Endothelial cell of umbilical vein (primary cell): ENCODE data around the gene NTMT1. TPM values are rescaled to one million over a fixed set of nuclear protein-coding genes. Genes with fewer than 3 reads are reported as not detected.

Experiments
- BruUV-seq: library from RNA; stranded (reverse); fragments of 400-500 nt; replicated peaks from 2 replicates; lab custom pipeline; 2021; lab: Mats Ljungman, UMichigan
- CTCF ChIA-PET: fragments of 300-600, 350-600 bp; sonication (Branson Sonifier 250); formaldehyde crosslinking; loops from one replicate; lab custom pipeline; 2021; ENCODE audit warnings: antibody characterized with exemption, inconsistent platforms; lab: Charles Lee
- POLR2A ChIA-PET: fragments of 300-600, 350-600 bp; sonication (Branson Sonifier 250); formaldehyde crosslinking; loops from one replicate; lab custom pipeline; 2021; ENCODE audit warnings: antibody characterized with exemption, inconsistent platforms; lab: Charles Lee
- DNase-seq: peaks from one replicate; pipeline ENCODE4 v3.0.0-alpha.2; 2011; ENCODE audit warnings: low read depth, low spot score
- FAIRE-seq: peaks from 2 replicates; lab custom pipeline; 2011; peaks lifted over from hg19 to GRCh38; lab: Jason Lieb, UNC
- H2AFZ ChIP-seq: 2 replicates; pipeline ENCODE4 v1.6.0; 2012; ENCODE audit warnings: low read depth, low read length, control low read depth, inconsistent platforms
- H3K27ac ChIP-seq: 2 replicates; pipeline ENCODE4 v1.5.1; 2011; ENCODE audit warnings: low read depth, mild to moderate bottlenecking, control low read depth, low read length, moderate library complexity; ENCODE audit not compliant: insufficient read depth
- H3K27me3 ChIP-seq, 2 experiments: 2 replicates each; pipeline versions ENCODE4 v1.6.0 to v1.6.1; 2011; ENCODE audit warnings: low read length in 2 of 2, mixed read lengths in 1 of 2; ENCODE audit not compliant: control insufficient read depth in 2 of 2, insufficient read depth in 2 of 2
- H3K36me3 ChIP-seq, 2 experiments: 2 replicates in 1 of 2; 3 replicates in 1 of 2; pipeline ENCODE4 v1.5.1; 2011; ENCODE audit warnings: low read length in 2 of 2, mild to moderate bottlenecking in 1 of 2, moderate library complexity in 1 of 2; ENCODE audit not compliant: control insufficient read depth in 2 of 2, insufficient read depth in 2 of 2; ENCODE audit errors: extremely low read depth in 1 of 2
- H3K4me1 ChIP-seq: 3 replicates; pipeline ENCODE4 v1.5.1; 2011; ENCODE audit warnings: mild to moderate bottlenecking, low read length; ENCODE audit not compliant: control insufficient read depth, insufficient read depth; ENCODE audit errors: extremely low read depth
- H3K4me2 ChIP-seq: 2 replicates; pipeline ENCODE4 v1.6.1; 2011; ENCODE audit warnings: low read length, control low read depth, mixed read lengths; ENCODE audit not compliant: insufficient read depth
- H3K4me3 ChIP-seq, 3 experiments: fragments of 200-600 bp in 1 of 3; sonication (generic), shearing (Covaris generic) in 1 of 3; replicated peaks in 1 of 3; 2 replicates each; pipeline ENCODE4 v1.5.1; 2011 to 2016; ENCODE audit warnings: control low read depth in 3 of 3, low read length in 3 of 3, mild to moderate bottlenecking in 2 of 3, inconsistent platforms in 1 of 3, low read depth in 1 of 3, moderate library complexity in 1 of 3; ENCODE audit not compliant: insufficient read depth in 1 of 3
- H3K79me2 ChIP-seq: 2 replicates; pipeline ENCODE4 v1.6.0; 2012; ENCODE audit warnings: low read length, inconsistent platforms; ENCODE audit not compliant: control insufficient read depth, insufficient read depth
- H3K9ac ChIP-seq: replicated peaks from 2 replicates; pipeline ENCODE3; 2011; ENCODE audit warnings: low read length, control low read depth; ENCODE audit not compliant: insufficient read depth; ENCODE audit errors: extremely low read depth
- H3K9me1 ChIP-seq: replicated peaks from 3 replicates; pipeline ENCODE4 v1.6.0; 2011; ENCODE audit warnings: mild to moderate bottlenecking, low read length; ENCODE audit not compliant: control insufficient read depth, insufficient read depth; ENCODE audit errors: extremely low read depth
- H3K9me3 ChIP-seq: replicated peaks from 2 replicates; pipeline ENCODE4 v1.5.1; 2012; ENCODE audit warnings: low read length, inconsistent platforms; ENCODE audit not compliant: control insufficient read depth, insufficient read depth
- H4K20me1 ChIP-seq: replicated peaks from 2 replicates; pipeline ENCODE3; 2011; ENCODE audit warnings: mild to moderate bottlenecking, low read length; ENCODE audit not compliant: control insufficient read depth, insufficient read depth; ENCODE audit errors: extremely low read depth
- EZH2 ChIP-seq: IDR thresholded peaks from 2 replicates; pipeline ENCODE4 v1.6.1; 2012; ENCODE audit warnings: borderline replicate concordance, low read depth, mild to moderate bottlenecking, moderate library complexity, low read length, inconsistent platforms; ENCODE audit not compliant: severe bottlenecking
- FOS ChIP-seq: IDR thresholded peaks from 2 replicates; pipeline ENCODE4 v1.6.1; 2011; ENCODE audit warnings: mild to moderate bottlenecking, low read length, moderate library complexity, borderline replicate concordance; ENCODE audit not compliant: insufficient read depth
- GATA2 ChIP-seq: IDR thresholded peaks from 2 replicates; pipeline ENCODE4 v1.7.0; 2011; ENCODE audit warnings: low read depth, mild to moderate bottlenecking, moderate library complexity, mixed read lengths, low read length; ENCODE audit not compliant: insufficient read length, insufficient read depth
- JUN ChIP-seq: IDR thresholded peaks from 2 replicates; pipeline ENCODE4 v1.6.1; 2011; ENCODE audit warnings: borderline replicate concordance, low read depth; ENCODE audit not compliant: insufficient read length, insufficient read depth
- MYC ChIP-seq: IDR thresholded peaks from one replicate; pipeline ENCODE4 v1.6.1; 2011; ENCODE audit warnings: mild to moderate bottlenecking, low read depth, low read length
- POLR2A ChIP-seq: IDR thresholded peaks from 2 replicates; pipeline ENCODE4 v1.6.1; 2012; ENCODE audit warnings: low read depth, mild to moderate bottlenecking, control low read depth, low read length
- POLR2AphosphoS5 ChIP-seq: IDR thresholded peaks from 2 replicates; pipeline ENCODE4 v1.6.1; 2012; ENCODE audit warnings: low read depth, mild to moderate bottlenecking, control low read depth, low read length, moderate library complexity; ENCODE audit not compliant: insufficient read depth
- dilution Hi-C: fragments of 300-500 bp; cut with MboI; formaldehyde crosslinking; loops from one replicate; pipeline ENCODE4 v1.15.0; 2019; ENCODE audit warnings: low sequenced_read_pairs; ENCODE audit not compliant: extremely low pct_ligation_motif_present
- intact Hi-C: fragments of 100-400 bp; cut with micrococcal nuclease; formaldehyde crosslinking; loops from one replicate; pipeline ENCODE4 v1.10.0; 2022
- polyA plus RNA-seq, 4 experiments: library from polyadenylated mRNA; depleted of rRNA in 3 of 4; stranded (reverse) in 3 of 4; unstranded in 1 of 4; fragments of >200 nt; gene quantifications; 2 replicates each; pipeline versions ENCODE4 v1.2.1 to v1.2.3, GENCODE V29; 2011 to 2012; ENCODE audit warnings: missing spikeins in 1 of 4
- total RNA-seq: library from RNA; stranded (reverse); gene quantifications from 2 replicates; pipeline ENCODE4 v1.2.3, GENCODE V29; 2021
- TF ChIP-seq, protein P1 (sequence below), 2 donors: IDR thresholded peaks; 1 replicate in 1 of 2; 2 replicates in 1 of 2; pipeline ENCODE4 v1.5.1; 2011; ENCODE audit warnings: low read length in 2 of 2, mild to moderate bottlenecking in 2 of 2, moderate library complexity in 2 of 2, control low read depth in 1 of 2, inconsistent platforms in 1 of 2, low read depth in 1 of 2; ENCODE audit not compliant: insufficient read depth in 1 of 2; ENCODE audit errors: extremely low read depth in 1 of 2
- TF ChIP-seq, protein P2 (sequence below): IDR thresholded peaks from 2 replicates; pipeline ENCODE4 v1.6.1; 2011; ENCODE audit not compliant: insufficient read depth, insufficient read length

NTMT1 gene
- total and polyA plus RNA-seq, 2 donors (not counting 3 experiments of a cell fraction or from before 2014, with no cell fraction given), result 47.6 to 58.3 TPM

DNA sequence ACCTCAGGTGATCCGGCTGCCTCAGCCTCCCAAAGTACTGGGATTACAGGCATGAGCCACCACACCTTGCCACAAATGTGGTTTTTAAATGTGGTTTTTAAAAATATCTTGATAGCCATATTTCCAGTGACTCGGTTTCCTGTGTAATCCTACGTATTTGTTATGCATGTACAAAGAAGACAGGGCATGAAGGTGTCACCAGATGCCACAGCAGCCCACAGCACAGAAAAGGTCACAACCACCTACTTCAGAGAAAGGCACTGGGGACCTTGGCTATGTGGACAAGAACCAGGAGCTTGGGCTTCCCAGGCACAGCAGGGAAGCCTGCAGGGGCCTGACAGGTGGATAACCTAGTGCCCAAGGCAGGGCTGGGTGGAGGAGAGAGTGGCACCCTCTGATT is 43.1 kb upstream of the NTMT1 start:
- no peaks in the 10 kb centered on the region for H3K79me2 ChIP-seq
- H3K36me3 ChIP-seq, result no peaks in the 10 kb centered on the region
- no peaks in the 10 kb centered on the region for H3K9me3 ChIP-seq
- TF ChIP-seq GATA2 (no peak), POLR2AphosphoS5 (no peak), POLR2A (no peak), MYC (no peak), FOS (no peak), JUN (no peak), EZH2 (no peak)
- TF ChIP-seq, protein P1, sequence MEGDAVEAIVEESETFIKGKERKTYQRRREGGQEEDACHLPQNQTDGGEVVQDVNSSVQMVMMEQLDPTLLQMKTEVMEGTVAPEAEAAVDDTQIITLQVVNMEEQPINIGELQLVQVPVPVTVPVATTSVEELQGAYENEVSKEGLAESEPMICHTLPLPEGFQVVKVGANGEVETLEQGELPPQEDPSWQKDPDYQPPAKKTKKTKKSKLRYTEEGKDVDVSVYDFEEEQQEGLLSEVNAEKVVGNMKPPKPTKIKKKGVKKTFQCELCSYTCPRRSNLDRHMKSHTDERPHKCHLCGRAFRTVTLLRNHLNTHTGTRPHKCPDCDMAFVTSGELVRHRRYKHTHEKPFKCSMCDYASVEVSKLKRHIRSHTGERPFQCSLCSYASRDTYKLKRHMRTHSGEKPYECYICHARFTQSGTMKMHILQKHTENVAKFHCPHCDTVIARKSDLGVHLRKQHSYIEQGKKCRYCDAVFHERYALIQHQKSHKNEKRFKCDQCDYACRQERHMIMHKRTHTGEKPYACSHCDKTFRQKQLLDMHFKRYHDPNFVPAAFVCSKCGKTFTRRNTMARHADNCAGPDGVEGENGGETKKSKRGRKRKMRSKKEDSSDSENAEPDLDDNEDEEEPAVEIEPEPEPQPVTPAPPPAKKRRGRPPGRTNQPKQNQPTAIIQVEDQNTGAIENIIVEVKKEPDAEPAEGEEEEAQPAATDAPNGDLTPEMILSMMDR (IDR thresholded peaks at IDR 0.05; ENCODE audit: extremely low read depth in 1 of 2, insufficient read depth in 1 of 2, low read depth in 1 of 2, low read length in 2 of 2), result no peak
- TF ChIP-seq, protein P2, sequence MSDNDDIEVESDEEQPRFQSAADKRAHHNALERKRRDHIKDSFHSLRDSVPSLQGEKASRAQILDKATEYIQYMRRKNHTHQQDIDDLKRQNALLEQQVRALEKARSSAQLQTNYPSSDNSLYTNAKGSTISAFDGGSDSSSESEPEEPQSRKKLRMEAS, result no peak
- H3K4me3 ChIP-seq, result no peak overlapping the region
- no peaks in the 10 kb centered on the region for H3K4me1 ChIP-seq
- no peak overlapping the region for H3K9ac ChIP-seq
- H3K4me2 ChIP-seq, result no peak overlapping the region
- FAIRE-seq (no peak), DNase-seq (no peak)
- intact Hi-C loops (no loop called here), dilution Hi-C loops (no loop called here)
- H2AFZ ChIP-seq, result no peak overlapping the region
- no peaks in the 10 kb centered on the region for H3K27me3 ChIP-seq
- CTCF ChIA-PET, result interaction anchor here (1.0 to 1.5 kb wide), 4 partner anchors 10 to 123 kb away, joined by 3 to 4 read pairs (median 3); no protein-coding TSS in a partner anchor
- H3K27ac ChIP-seq, result no peak overlapping the region
- no peaks in the 10 kb centered on the region for H4K20me1 ChIP-seq
- POLR2A ChIA-PET, result interaction anchor here (1.4 kb wide), 1 partner anchor 405 kb away, joined by 3 read pairs; the partner anchor contains the start of gene IER5L
- no TSS peak for BruUV-seq
- H3K9me1 ChIP-seq, result no peaks in the 10 kb centered on the region
